ENCODE measurements around the gene PRSS12.

GRCh38 chr4:118284169-118284568 lies 68.6 kb downstream of the PRSS12 start:
- no peak for TF ChIP-seq CTCF (IDR thresholded peaks at IDR 0.05)
- no peak for TF ChIP-seq POLR2A (IDR thresholded peaks at IDR 0.05; ENCODE audit: low read depth)
- TF ChIP-seq POLR2AphosphoS5 (IDR thresholded peaks at IDR 0.05), result no peak
- no peak for TF ChIP-seq EP300 (IDR thresholded peaks at IDR 0.05)

Measured in esophagus muscularis mucosa (tissue), 4 donors.